SK-N-SH (cell line): Measurements from ENCODE around the gene TNFRSF18.

Source experiments
- CTCF ChIP-seq: fragments of 200-600 bp; sonication (generic); IDR thresholded peaks from 2 replicates; pipeline ENCODE4 v1.6.1; 2017; ENCODE audit warnings: antibody characterized with exemption, mild to moderate bottlenecking, moderate library complexity
- EZH2phosphoT487 ChIP-seq: fragments of 200-600 bp; sonication (generic); IDR thresholded peaks from 2 replicates; pipeline ENCODE4 v1.6.1; 2017; ENCODE audit warnings: low read depth, mixed run types, mild to moderate bottlenecking, antibody characterized with exemption, moderate library complexity, borderline replicate concordance
- JUND ChIP-seq: IDR thresholded peaks from 2 replicates; pipeline ENCODE4 v1.4.0; 2012
- RAD21 ChIP-seq: IDR thresholded peaks from 2 replicates; pipeline ENCODE4 v1.6.1; 2012; ENCODE audit warnings: mild to moderate bottlenecking, low read length
- RFX5 ChIP-seq: IDR thresholded peaks from 2 replicates; pipeline ENCODE4 v1.6.1; 2012; ENCODE audit warnings: mild to moderate bottlenecking, improper control_type of control experiment, low read length
- SIN3A ChIP-seq: IDR thresholded peaks from 2 replicates; pipeline ENCODE4 v1.6.1; 2012; ENCODE audit warnings: low read depth, mild to moderate bottlenecking, low read length, moderate library complexity, borderline replicate concordance
- TF ChIP-seq, protein P1 (sequence below): IDR thresholded peaks from 2 replicates; pipeline ENCODE4 v1.6.1; 2012; ENCODE audit warnings: mild to moderate bottlenecking, low read depth, low read length, moderate library complexity

GRCh38 chr1:1253972-1254666 is 47.7 kb upstream of the TNFRSF18 start:
- TF ChIP-seq CTCF = no peak
- TF ChIP-seq EZH2phosphoT487 = no peak
- TF ChIP-seq SIN3A = no peak
- TF ChIP-seq RFX5 = no peak
- TF ChIP-seq, protein P1, sequence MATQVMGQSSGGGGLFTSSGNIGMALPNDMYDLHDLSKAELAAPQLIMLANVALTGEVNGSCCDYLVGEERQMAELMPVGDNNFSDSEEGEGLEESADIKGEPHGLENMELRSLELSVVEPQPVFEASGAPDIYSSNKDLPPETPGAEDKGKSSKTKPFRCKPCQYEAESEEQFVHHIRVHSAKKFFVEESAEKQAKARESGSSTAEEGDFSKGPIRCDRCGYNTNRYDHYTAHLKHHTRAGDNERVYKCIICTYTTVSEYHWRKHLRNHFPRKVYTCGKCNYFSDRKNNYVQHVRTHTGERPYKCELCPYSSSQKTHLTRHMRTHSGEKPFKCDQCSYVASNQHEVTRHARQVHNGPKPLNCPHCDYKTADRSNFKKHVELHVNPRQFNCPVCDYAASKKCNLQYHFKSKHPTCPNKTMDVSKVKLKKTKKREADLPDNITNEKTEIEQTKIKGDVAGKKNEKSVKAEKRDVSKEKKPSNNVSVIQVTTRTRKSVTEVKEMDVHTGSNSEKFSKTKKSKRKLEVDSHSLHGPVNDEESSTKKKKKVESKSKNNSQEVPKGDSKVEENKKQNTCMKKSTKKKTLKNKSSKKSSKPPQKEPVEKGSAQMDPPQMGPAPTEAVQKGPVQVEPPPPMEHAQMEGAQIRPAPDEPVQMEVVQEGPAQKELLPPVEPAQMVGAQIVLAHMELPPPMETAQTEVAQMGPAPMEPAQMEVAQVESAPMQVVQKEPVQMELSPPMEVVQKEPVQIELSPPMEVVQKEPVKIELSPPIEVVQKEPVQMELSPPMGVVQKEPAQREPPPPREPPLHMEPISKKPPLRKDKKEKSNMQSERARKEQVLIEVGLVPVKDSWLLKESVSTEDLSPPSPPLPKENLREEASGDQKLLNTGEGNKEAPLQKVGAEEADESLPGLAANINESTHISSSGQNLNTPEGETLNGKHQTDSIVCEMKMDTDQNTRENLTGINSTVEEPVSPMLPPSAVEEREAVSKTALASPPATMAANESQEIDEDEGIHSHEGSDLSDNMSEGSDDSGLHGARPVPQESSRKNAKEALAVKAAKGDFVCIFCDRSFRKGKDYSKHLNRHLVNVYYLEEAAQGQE = no peak
- TF ChIP-seq RAD21 = no peak
- TF ChIP-seq JUND = no peak
